Gastrocnemius medialis (tissue), 4 donors: ENCODE results near the gene CAPZB. TPM values are rescaled to one million over a fixed set of nuclear protein-coding genes. Genes with fewer than 3 reads are reported as not detected.
A peak's percentile ranks its signal among the peaks of the same experiment; 100 is the strongest.

Experiments
- ATAC-seq, 2 donors: fragments of 150-250 bp; one replicate each; pipeline ENCODE4 v1.9.1; 2016
- DNase-seq, 2 donors: peaks; one replicate each; pipeline ENCODE4 v3.0.0-alpha.2; 2019
- H3K27ac ChIP-seq, 4 donors: fragments of 200-600 bp; sonication (generic); 1 replicate in 1 of 4; 2 replicates in 3 of 4; pipeline ENCODE4 v1.5.1; 2016 to 2018; ENCODE audit warnings: mild to moderate bottlenecking in 2 of 4, moderate library complexity in 1 of 4
- H3K27me3 ChIP-seq, 3 donors: fragments of 200-600 bp; sonication (generic) in 2 of 3; 1 replicate in 1 of 3; 2 replicates in 2 of 3; pipeline versions ENCODE4 v1.5.1 to v1.6.0; 2016 to 2019; ENCODE audit warnings: mild to moderate bottlenecking in 1 of 3, moderate library complexity in 1 of 3
- H3K36me3 ChIP-seq, 2 donors: fragments of 200-600 bp; sonication (generic) in 1 of 2; one replicate each; pipeline ENCODE4 v1.5.1; 2017 to 2018
- H3K4me1 ChIP-seq, 2 donors: fragments of 200-600 bp; sonication (generic) in 1 of 2; one replicate each; pipeline ENCODE4 v1.5.1; 2016 to 2017; ENCODE audit warnings: mild to moderate bottlenecking in 2 of 2
- H3K4me3 ChIP-seq, 4 donors: fragments of 200-600 bp; sonication (generic) in 3 of 4; 1 replicate in 1 of 4; 2 replicates in 3 of 4; pipeline ENCODE4 v1.5.1; 2016 to 2019; ENCODE audit warnings: mild to moderate bottlenecking in 2 of 4
- H3K9me3 ChIP-seq, 3 donors: fragments of 200-600 bp; sonication (generic) in 2 of 3; 1 replicate in 1 of 3; 2 replicates in 2 of 3; pipeline ENCODE4 v1.5.1; 2016 to 2019
- POLR2A ChIP-seq, 2 donors: fragments of 450-650 bp; IDR thresholded peaks; one replicate each; pipeline ENCODE4 v1.6.1; 2017; ENCODE audit warnings: antibody characterized with exemption in 2 of 2, mild to moderate bottlenecking in 2 of 2, moderate library complexity in 2 of 2
- in situ Hi-C, 4 donors: fragments of 200-750 bp; cut with MboI; loops; one replicate each; pipeline versions ENCODE4 v1.15.0 to v1.8.0; 2017; ENCODE audit warnings: low sequenced_read_pairs in 4 of 4
- intact Hi-C: fragments of 100-400 bp; cut with DNase I; formaldehyde crosslinking; loops from one replicate; pipeline ENCODE4 v1.15.1; 2023; ENCODE audit warnings: low total_unique reads
- total RNA-seq, 4 donors: library from RNA; depleted of rRNA; stranded (reverse); fragments of >200 nt; gene quantifications; one replicate each; pipeline versions ENCODE4 v1.1.0 to v1.2.3, GENCODE V29; 2016
- TF ChIP-seq, protein P1 (sequence below), 5 experiments: fragments of 450-650 bp in 3 of 5; fragments of 200-600 bp in 2 of 5; sonication (generic) in 2 of 5; IDR thresholded peaks in 4 of 5; conservative IDR thresholded peaks in 1 of 5; 1 replicate in 4 of 5; 2 replicates in 1 of 5; pipeline ENCODE4 v1.5.1; 2016 to 2019; ENCODE audit warnings: antibody characterized with exemption in 5 of 5, mild to moderate bottlenecking in 3 of 5, moderate library complexity in 3 of 5

CAPZB gene
- total RNA-seq, 4 donors from 2014 or later = 48.6 to 93.8 (median 74.9) TPM

DNA sequence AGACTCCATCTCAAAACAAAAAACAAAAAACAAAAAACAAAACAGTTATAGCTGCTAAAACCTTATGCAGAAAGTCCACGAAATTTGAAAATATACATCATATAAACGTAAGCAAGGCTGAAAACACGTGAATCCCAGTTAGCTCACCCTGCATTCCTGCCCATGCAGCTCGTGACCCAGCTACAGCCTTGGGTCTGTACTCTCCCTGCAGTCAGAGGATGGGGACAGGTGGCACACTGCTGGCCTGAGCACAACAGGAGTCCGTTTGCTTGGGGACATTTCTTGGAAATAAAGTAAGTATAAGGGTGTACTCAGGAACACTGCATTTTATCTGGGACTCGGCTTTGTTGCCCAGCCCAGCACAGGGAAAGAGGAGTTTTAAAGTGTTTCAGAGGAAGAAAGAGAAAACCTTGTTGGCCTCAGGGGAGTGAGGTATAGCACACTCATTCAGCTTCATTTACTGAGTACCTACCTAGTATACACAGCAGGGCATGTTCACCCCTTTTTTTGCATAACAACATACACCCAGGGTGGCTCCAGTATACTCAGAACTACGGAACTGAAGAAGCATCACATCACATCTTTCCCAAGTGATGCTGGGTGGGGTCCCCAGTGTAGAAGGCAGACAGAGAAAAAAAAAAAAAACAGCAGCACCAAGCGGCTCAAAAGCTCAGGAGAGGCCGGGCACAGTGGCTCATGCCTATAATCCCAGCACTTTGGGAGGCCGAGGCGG lies 44.1 kb downstream of the CAPZB start:
- Histone ChIP-seq H3K27ac (peak overlapping the region in 2 of 4 donors; percentile 80 to 88), H3K4me1 (peaks cover 81 to 86% of the 10 kb centered on the region in 2 donors), H3K27me3 (no peaks in the 10 kb centered on the region), H3K4me3 (no peak overlapping the region), H3K9me3 (no peaks in the 10 kb centered on the region), H3K36me3 (no peaks in the 10 kb centered on the region)
- intact Hi-C loops = no loop called here
- DNase-seq (no peak), ATAC-seq (no peak)
- in situ Hi-C loops = no loop called here
- TF ChIP-seq, protein P1, sequence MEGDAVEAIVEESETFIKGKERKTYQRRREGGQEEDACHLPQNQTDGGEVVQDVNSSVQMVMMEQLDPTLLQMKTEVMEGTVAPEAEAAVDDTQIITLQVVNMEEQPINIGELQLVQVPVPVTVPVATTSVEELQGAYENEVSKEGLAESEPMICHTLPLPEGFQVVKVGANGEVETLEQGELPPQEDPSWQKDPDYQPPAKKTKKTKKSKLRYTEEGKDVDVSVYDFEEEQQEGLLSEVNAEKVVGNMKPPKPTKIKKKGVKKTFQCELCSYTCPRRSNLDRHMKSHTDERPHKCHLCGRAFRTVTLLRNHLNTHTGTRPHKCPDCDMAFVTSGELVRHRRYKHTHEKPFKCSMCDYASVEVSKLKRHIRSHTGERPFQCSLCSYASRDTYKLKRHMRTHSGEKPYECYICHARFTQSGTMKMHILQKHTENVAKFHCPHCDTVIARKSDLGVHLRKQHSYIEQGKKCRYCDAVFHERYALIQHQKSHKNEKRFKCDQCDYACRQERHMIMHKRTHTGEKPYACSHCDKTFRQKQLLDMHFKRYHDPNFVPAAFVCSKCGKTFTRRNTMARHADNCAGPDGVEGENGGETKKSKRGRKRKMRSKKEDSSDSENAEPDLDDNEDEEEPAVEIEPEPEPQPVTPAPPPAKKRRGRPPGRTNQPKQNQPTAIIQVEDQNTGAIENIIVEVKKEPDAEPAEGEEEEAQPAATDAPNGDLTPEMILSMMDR (IDR thresholded peaks at IDR 0.05 in 4 of 5, conservative IDR thresholded peaks at IDR 0.05 in 1 of 5) = no peak
- no peak for TF ChIP-seq POLR2A (IDR thresholded peaks at IDR 0.05)

GRCh38 chr1:19439464-19440171 lies 45.7 kb downstream of the CAPZB start:
- TF ChIP-seq POLR2A (IDR thresholded peaks at IDR 0.05) = no peak
- TF ChIP-seq, protein P1 (IDR thresholded peaks at IDR 0.05 in 4 of 5, conservative IDR thresholded peaks at IDR 0.05 in 1 of 5) = peak in 1 of 5 experiments; percentile 14
- ATAC-seq (peak; percentile 43 to 63), DNase-seq (peak; percentile 87 to 90)
- no peak overlapping the region for H3K4me3 ChIP-seq
- peak overlapping the region; percentile 80 to 89 (median 84) for H3K27ac ChIP-seq
- no peaks in the 10 kb centered on the region for H3K36me3 ChIP-seq
- H3K9me3 ChIP-seq = no peaks in the 10 kb centered on the region
- peaks cover 83 to 90% of the 10 kb centered on the region in 2 donors for H3K4me1 ChIP-seq
- H3K27me3 ChIP-seq = no peaks in the 10 kb centered on the region
- in situ Hi-C loops (no loop called here), intact Hi-C loops (loop anchor here (10.0 kb wide), 1 partner anchor 235 kb away; no protein-coding TSS in a partner anchor)

GRCh38 chr1:19438516-19439195 lies 46.7 kb downstream of the CAPZB start:
- Histone ChIP-seq H3K27me3 (no peaks in the 10 kb centered on the region), H3K9me3 (no peaks in the 10 kb centered on the region), H3K36me3 (no peaks in the 10 kb centered on the region), H3K4me3 (no peak overlapping the region), H3K4me1 (peaks cover 90 to 92% of the 10 kb centered on the region in 2 donors), H3K27ac (peak overlapping the region; percentile 80 to 89 (median 84))
- no peak for TF ChIP-seq POLR2A (IDR thresholded peaks at IDR 0.05)
- TF ChIP-seq, protein P1 (IDR thresholded peaks at IDR 0.05 in 4 of 5, conservative IDR thresholded peaks at IDR 0.05 in 1 of 5) = no peak
- intact Hi-C loops (loop anchor here (10.0 kb wide), 1 partner anchor 234 kb away; no protein-coding TSS in a partner anchor), in situ Hi-C loops (no loop called here)
- ATAC-seq (no peak), DNase-seq (no peak)

- Histone ChIP-seq H3K9me3 (no peaks in the 10 kb centered on the region), H3K4me3 (peak overlapping the region in 2 of 4 donors; percentile 15 to 41), H3K4me1 (peaks cover 93 to 96% of the 10 kb centered on the region in 2 donors), H3K27ac (peak overlapping the region; percentile 80 to 89 (median 84)), H3K27me3 (no peaks in the 10 kb centered on the region), H3K36me3 (no peaks in the 10 kb centered on the region)
- peak in 1 of 2 donors; percentile 36 for TF ChIP-seq POLR2A (IDR thresholded peaks at IDR 0.05)
- TF ChIP-seq, protein P1 (IDR thresholded peaks at IDR 0.05 in 4 of 5, conservative IDR thresholded peaks at IDR 0.05 in 1 of 5) = no peak
- in situ Hi-C loops (no loop called here), intact Hi-C loops (loop anchor here (2.0 to 10.0 kb wide), 3 partner anchors 23 to 233 kb away; partner anchors contain the start of gene CAPZB)
- ATAC-seq (no peak), DNase-seq (peak; percentile 46 to 62)
Observed at GRCh38 chr1:19437891-19438294, 47.4 kb downstream of the CAPZB start.
